ENCODE measurements around the gene PAK5. TPM values are rescaled to one million over a fixed set of nuclear protein-coding genes. Genes with fewer than 3 reads are reported as not detected.

The PAK5 gene
- total and polyA plus RNA-seq, 2 experiments from 2014 or later, result not detected

DNA sequence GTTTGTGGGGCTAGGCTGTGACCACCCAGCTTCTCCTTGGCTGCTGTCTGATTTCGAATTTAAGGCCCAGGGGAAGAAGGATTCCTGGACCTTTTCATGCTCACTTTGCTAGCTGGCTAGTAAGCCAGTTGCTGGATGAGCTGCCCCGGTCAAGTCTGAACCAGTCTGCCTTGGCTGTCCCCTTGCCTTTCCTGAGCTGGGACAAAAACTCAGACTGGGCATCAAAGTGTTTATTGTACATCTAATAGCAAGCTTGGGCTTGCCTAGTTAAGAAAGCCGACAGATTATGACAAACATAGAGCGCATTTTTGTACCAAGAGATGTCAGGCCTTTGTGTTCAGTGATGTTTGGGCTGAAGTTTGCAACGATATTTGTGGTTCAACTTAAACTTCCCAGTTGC is 750 bp upstream of the PAK5 start:
- Histone ChIP-seq H3K79me2 (ENCODE audit: insufficient read depth) (no peaks in the 10 kb centered on the region), H3K4me3 (no peak overlapping the region), H3K9ac (no peak overlapping the region), H3K4me1 (ENCODE audit: insufficient read depth) (no peaks in the 10 kb centered on the region), H4K20me1 (ENCODE audit: insufficient read depth) (no peaks in the 10 kb centered on the region), H3K9me3 (ENCODE audit: low read depth) (no peaks in the 10 kb centered on the region), H3K27ac (no peak overlapping the region), H3K27me3 (replicated peaks; ENCODE audit: insufficient read depth) (peaks cover 21% of the 10 kb centered on the region), H3K9me2 (ENCODE audit: insufficient read depth) (no peaks in the 10 kb centered on the region), H3K36me3 (ENCODE audit: low read depth) (no peaks in the 10 kb centered on the region), H3K4me2 (ENCODE audit: unreplicated experiment) (no peak overlapping the region), H2AFZ (no peak overlapping the region), H3F3A (ENCODE audit: insufficient read depth) (no peaks in the 10 kb centered on the region)
- in situ Hi-C loops (cut with MboI), result no loop called here
- 31 to 34% methylated on average over 5 of the region's 5 CpGs for WGBS, 2 experiments (ENCODE audit: low coverage in 1 of 2, low lambda C conversion rate in 2 of 2, missing lambda C conversion rate in 2 of 2)
- TF ChIP-seq EZH2phosphoT487 (IDR thresholded peaks at IDR 0.05; ENCODE audit: insufficient read depth, low read depth), result no peak
- TF ChIP-seq EZH2 (IDR thresholded peaks at IDR 0.05; ENCODE audit: insufficient read depth, poor library complexity, severe bottlenecking), result no peak
- DNase-seq, result no peak

DNA sequence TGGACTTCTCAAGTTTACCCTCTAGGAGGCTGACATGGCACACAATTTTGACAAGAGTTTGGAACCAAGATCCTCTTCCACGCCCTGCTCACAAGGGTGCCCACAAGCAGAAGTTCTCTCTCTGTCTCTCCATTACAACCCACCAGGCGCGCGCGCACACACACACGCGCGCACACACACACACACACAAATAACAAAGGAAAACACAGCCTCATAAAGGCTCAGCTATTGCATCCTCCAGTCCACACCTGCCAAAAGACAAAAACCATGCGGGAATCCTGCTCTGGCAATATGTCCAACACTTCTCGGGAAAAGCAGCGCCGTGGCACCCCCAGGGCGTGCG is 870 bp downstream of the PAK5 start:
- TF ChIP-seq EZH2phosphoT487 (IDR thresholded peaks at IDR 0.05; ENCODE audit: insufficient read depth, low read depth) (no peak), EZH2 (IDR thresholded peaks at IDR 0.05; ENCODE audit: insufficient read depth, poor library complexity, severe bottlenecking) (no peak)
- Histone ChIP-seq H3K27ac (no peak overlapping the region), H4K20me1 (ENCODE audit: insufficient read depth) (no peaks in the 10 kb centered on the region), H3K27me3 (replicated peaks; ENCODE audit: insufficient read depth) (peaks cover 16% of the 10 kb centered on the region), H2AFZ (no peak overlapping the region), H3K4me3 (no peak overlapping the region), H3K9ac (no peak overlapping the region), H3F3A (ENCODE audit: insufficient read depth) (no peaks in the 10 kb centered on the region), H3K9me2 (ENCODE audit: insufficient read depth) (no peaks in the 10 kb centered on the region), H3K79me2 (ENCODE audit: insufficient read depth) (no peaks in the 10 kb centered on the region), H3K9me3 (ENCODE audit: low read depth) (no peaks in the 10 kb centered on the region), H3K4me1 (ENCODE audit: insufficient read depth) (no peaks in the 10 kb centered on the region), H3K4me2 (ENCODE audit: unreplicated experiment) (no peak overlapping the region), H3K36me3 (ENCODE audit: low read depth) (no peaks in the 10 kb centered on the region)
- no peak for DNase-seq
- 7% methylated on average over 14 of the region's 14 CpGs for WGBS, 2 experiments (ENCODE audit: low coverage in 1 of 2, low lambda C conversion rate in 2 of 2, missing lambda C conversion rate in 2 of 2)
- in situ Hi-C loops (cut with MboI), result no loop called here

DNA sequence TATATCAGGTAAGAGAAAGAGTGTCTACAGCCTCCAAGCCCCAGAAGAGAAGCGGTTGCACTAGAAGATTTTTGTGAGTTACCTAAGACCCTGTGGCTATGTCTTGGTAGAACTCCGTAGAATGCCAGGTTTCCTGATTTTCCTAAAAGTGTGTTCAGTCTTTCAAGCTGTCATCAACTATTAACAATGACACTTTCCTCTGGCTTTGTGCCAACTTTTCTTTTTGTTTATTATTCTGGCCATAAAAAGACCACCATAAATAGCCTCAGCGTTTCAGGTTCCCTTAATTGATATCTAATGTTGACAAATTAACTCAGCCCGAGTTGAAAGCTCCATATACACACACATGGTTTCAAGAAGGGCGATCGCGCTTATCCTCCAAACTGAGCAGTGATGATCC is 1.2 kb downstream of the PAK5 start:
- Histone ChIP-seq H3F3A (ENCODE audit: insufficient read depth) (no peaks in the 10 kb centered on the region), H3K27me3 (replicated peaks; ENCODE audit: insufficient read depth) (peaks cover 16% of the 10 kb centered on the region), H3K4me1 (ENCODE audit: insufficient read depth) (no peaks in the 10 kb centered on the region), H3K9me3 (ENCODE audit: low read depth) (no peaks in the 10 kb centered on the region), H3K79me2 (ENCODE audit: insufficient read depth) (no peaks in the 10 kb centered on the region), H3K9ac (no peak overlapping the region), H3K4me3 (no peak overlapping the region), H4K20me1 (ENCODE audit: insufficient read depth) (no peaks in the 10 kb centered on the region), H3K9me2 (ENCODE audit: insufficient read depth) (no peaks in the 10 kb centered on the region), H3K27ac (no peak overlapping the region), H2AFZ (no peak overlapping the region), H3K36me3 (ENCODE audit: low read depth) (no peaks in the 10 kb centered on the region), H3K4me2 (ENCODE audit: unreplicated experiment) (no peak overlapping the region)
- 10 to 16% methylated on average over 7 of the region's 7 CpGs for WGBS, 2 experiments (ENCODE audit: low coverage in 1 of 2, low lambda C conversion rate in 2 of 2, missing lambda C conversion rate in 2 of 2)
- in situ Hi-C loops (cut with MboI), result no loop called here
- TF ChIP-seq EZH2 (IDR thresholded peaks at IDR 0.05; ENCODE audit: insufficient read depth, poor library complexity, severe bottlenecking) (no peak), EZH2phosphoT487 (IDR thresholded peaks at IDR 0.05; ENCODE audit: insufficient read depth, low read depth) (no peak)
- no peak for DNase-seq

DNA sequence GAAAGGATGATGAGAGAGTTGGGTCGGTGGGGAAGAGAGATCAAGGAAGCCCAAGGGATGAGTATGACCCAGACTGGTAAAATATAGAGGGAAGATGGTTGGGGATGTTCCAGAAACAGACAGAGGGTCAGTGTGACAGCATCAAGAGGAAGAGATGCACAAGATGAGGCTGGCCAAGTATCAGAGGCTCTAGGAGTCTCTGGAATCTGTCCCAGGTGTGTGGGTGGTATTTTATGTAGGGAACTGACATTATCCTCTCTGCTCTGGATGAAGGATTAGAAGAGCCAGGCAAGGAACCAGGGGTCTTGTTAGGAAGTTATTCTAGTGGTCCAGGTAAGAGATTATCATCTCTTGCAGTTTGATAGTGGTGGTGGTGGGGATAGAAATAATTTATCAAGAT is 3.6 kb downstream of the PAK5 start:
- no peak overlapping the region for H3K4me2 ChIP-seq (ENCODE audit: unreplicated experiment)
- in situ Hi-C loops (cut with MboI), result no loop called here
- no peak for DNase-seq
- H3K9me2 ChIP-seq (ENCODE audit: insufficient read depth), result no peaks in the 10 kb centered on the region
- no peak overlapping the region for H2AFZ ChIP-seq
- no peaks in the 10 kb centered on the region for H3K36me3 ChIP-seq (ENCODE audit: low read depth)
- H3K27ac ChIP-seq, result no peak overlapping the region
- no peak overlapping the region for H3K9ac ChIP-seq
- TF ChIP-seq EZH2phosphoT487 (IDR thresholded peaks at IDR 0.05; ENCODE audit: insufficient read depth, low read depth) (no peak), EZH2 (IDR thresholded peaks at IDR 0.05; ENCODE audit: insufficient read depth, poor library complexity, severe bottlenecking) (no peak)
- no peaks in the 10 kb centered on the region for H3F3A ChIP-seq (ENCODE audit: insufficient read depth)
- no peaks in the 10 kb centered on the region for H3K4me1 ChIP-seq (ENCODE audit: insufficient read depth)
- H4K20me1 ChIP-seq (ENCODE audit: insufficient read depth), result no peaks in the 10 kb centered on the region
- no peaks in the 10 kb centered on the region for H3K9me3 ChIP-seq (ENCODE audit: low read depth)
- 10 to 13% methylated on average over 1 of the region's 1 CpG for WGBS, 2 experiments (ENCODE audit: low coverage in 1 of 2, low lambda C conversion rate in 2 of 2, missing lambda C conversion rate in 2 of 2)
- no peaks in the 10 kb centered on the region for H3K79me2 ChIP-seq (ENCODE audit: insufficient read depth)
- H3K27me3 ChIP-seq (replicated peaks; ENCODE audit: insufficient read depth), result peaks cover 13% of the 10 kb centered on the region
- no peak overlapping the region for H3K4me3 ChIP-seq

DNA sequence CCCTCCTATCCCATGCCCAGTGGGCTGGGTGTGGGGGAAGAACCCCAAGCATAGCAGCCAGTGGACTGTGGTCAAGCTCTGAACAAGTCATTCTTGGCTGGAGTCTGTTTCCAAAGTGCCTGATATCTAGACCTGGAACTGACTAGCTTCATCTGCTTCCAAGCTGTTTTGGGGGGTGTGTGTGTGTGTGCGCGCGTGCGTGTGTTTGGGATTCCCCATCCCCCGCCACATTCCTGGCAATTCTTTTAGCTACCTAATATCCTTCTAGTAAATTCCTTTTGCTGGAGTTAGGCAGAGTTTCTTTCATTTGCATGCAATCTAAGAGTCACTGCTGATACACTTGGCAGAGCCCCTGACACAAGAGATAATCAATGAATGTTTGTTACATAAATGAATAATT is 7.8 kb downstream of the PAK5 start:
- Histone ChIP-seq H3K27me3 (replicated peaks; ENCODE audit: insufficient read depth) (no peaks in the 10 kb centered on the region), H3K9ac (no peak overlapping the region), H4K20me1 (ENCODE audit: insufficient read depth) (no peaks in the 10 kb centered on the region), H3K36me3 (ENCODE audit: low read depth) (no peaks in the 10 kb centered on the region), H3K79me2 (ENCODE audit: insufficient read depth) (no peaks in the 10 kb centered on the region), H3K9me3 (ENCODE audit: low read depth) (no peaks in the 10 kb centered on the region), H3K4me3 (no peak overlapping the region), H3K4me2 (ENCODE audit: unreplicated experiment) (no peak overlapping the region), H3K4me1 (ENCODE audit: insufficient read depth) (no peaks in the 10 kb centered on the region), H3F3A (ENCODE audit: insufficient read depth) (no peaks in the 10 kb centered on the region), H3K9me2 (ENCODE audit: insufficient read depth) (no peaks in the 10 kb centered on the region), H3K27ac (no peak overlapping the region), H2AFZ (no peak overlapping the region)
- TF ChIP-seq EZH2phosphoT487 (IDR thresholded peaks at IDR 0.05; ENCODE audit: insufficient read depth, low read depth) (no peak), EZH2 (IDR thresholded peaks at IDR 0.05; ENCODE audit: insufficient read depth, poor library complexity, severe bottlenecking) (no peak)
- DNase-seq, result no peak
- in situ Hi-C loops (cut with MboI), result no loop called here
- WGBS, 2 experiments (ENCODE audit: low coverage in 1 of 2, low lambda C conversion rate in 2 of 2, missing lambda C conversion rate in 2 of 2), result 47 to 58% methylated on average over 5 of the region's 5 CpGs

All from GM23248 (cell line).